HCT116 (cell line): ENCODE data around the gene SELENON. TPM values are rescaled to one million over a fixed set of nuclear protein-coding genes. Genes with fewer than 3 reads are reported as not detected.
A peak's percentile ranks its signal among the peaks of the same experiment; 100 is the strongest.

Experiments used
- ATAC-seq: fragments of 200-7000 bp; cut with Tn5 transposase; 2 replicates; pipeline ENCODE4 v1.9.1; 2020; ENCODE audit warnings: mild to moderate bottlenecking, moderate library complexity
- BruUV-seq: library from RNA; stranded (reverse); fragments of 400-500 nt; replicated peaks from 2 replicates; lab custom pipeline; 2021; lab: Mats Ljungman, UMichigan
- CTCF ChIA-PET: fragments of 300-600 bp; sonication (Branson Sonifier 250); formaldehyde crosslinking; loops from one replicate; lab custom pipeline; 2021; ENCODE audit warnings: antibody characterized with exemption; lab: Charles Lee
- POLR2A ChIA-PET: fragments of 300-600, 350-600 bp; sonication (Branson Sonifier 250); formaldehyde crosslinking; loops from one replicate; lab custom pipeline; 2021; ENCODE audit warnings: antibody characterized with exemption; lab: Charles Lee
- RAD21 ChIA-PET, 2 experiments: fragments of 300-600 bp; sonication (Branson Sonifier 250); formaldehyde crosslinking; loops; one replicate each; lab custom pipeline; 2023; ENCODE audit warnings: low total read pairs in 2 of 2; ENCODE audit not compliant: uncharacterized antibody in 2 of 2, unreplicated experiment in 2 of 2, low non-redundant PET in 1 of 2; lab: Charles Lee
- DNase-seq: peaks from one replicate; pipeline ENCODE4 v3.0.0-alpha.2; 2010; ENCODE audit warnings: low read depth, low spot score
- H2AFZ ChIP-seq: fragments of 200-600 bp; shearing (Covaris generic), sonication (generic); 2 replicates; pipeline ENCODE4 v1.6.1; 2017; ENCODE audit warnings: low read depth, mixed run types, mixed read lengths, antibody characterized with exemption, low read length; ENCODE audit not compliant: poor library complexity, severe bottlenecking
- H3K27ac ChIP-seq: 2 replicates; pipeline ENCODE4 v1.5.1; 2012; ENCODE audit warnings: low read depth, low read length
- H3K27me3 ChIP-seq: fragments of 200-600 bp; sonication (generic); 2 replicates; pipeline ENCODE4 v1.6.1; 2016; ENCODE audit warnings: mixed run types, low read length, mixed read lengths; ENCODE audit not compliant: insufficient read depth
- H3K36me3 ChIP-seq, 2 experiments: fragments of 200-500 bp in 1 of 2; fragments of 200-600 bp in 1 of 2; sonication (Bioruptor generic) in 1 of 2; sonication (generic) in 1 of 2; 2 replicates each; pipeline versions ENCODE4 v1.5.1 to v1.6.1; 2014 to 2016; ENCODE audit warnings: low read length in 2 of 2, inconsistent platforms in 1 of 2, mixed read lengths in 1 of 2, mixed run types in 1 of 2; ENCODE audit not compliant: insufficient read depth in 2 of 2, control insufficient read depth in 1 of 2
- H3K4me1 ChIP-seq, 2 experiments: fragments of 200-600 bp in 1 of 2; sonication (generic) in 1 of 2; 2 replicates each; pipeline versions ENCODE4 v1.5.1 to v1.6.1; 2012 to 2017; ENCODE audit warnings: low read length in 2 of 2, inconsistent platforms in 1 of 2, mild to moderate bottlenecking in 1 of 2, mixed read lengths in 1 of 2, mixed run types in 1 of 2, moderate library complexity in 1 of 2; ENCODE audit not compliant: insufficient read depth in 2 of 2, control insufficient read depth in 1 of 2
- H3K4me2 ChIP-seq: fragments of 200-600 bp; sonication (generic); 2 replicates; pipeline ENCODE4 v1.6.1; 2017; ENCODE audit warnings: mixed run types, low read length, mixed read lengths
- H3K4me3 ChIP-seq, 2 experiments: fragments of 200-600 bp in 1 of 2; sonication (generic) in 1 of 2; replicated peaks in 1 of 2; 2 replicates each; pipeline ENCODE4 v1.5.1; 2011 to 2016; ENCODE audit warnings: low read length in 2 of 2, control low read depth in 1 of 2, low read depth in 1 of 2, mild to moderate bottlenecking in 1 of 2, mixed read lengths in 1 of 2, mixed run types in 1 of 2
- H3K79me2 ChIP-seq: fragments of 200-600 bp; sonication (generic); 2 replicates; pipeline ENCODE4 v1.6.1; 2017; ENCODE audit warnings: mild to moderate bottlenecking, mixed run types, low read length, moderate library complexity, mixed read lengths; ENCODE audit not compliant: insufficient read depth
- H3K9ac ChIP-seq: fragments of 200-600 bp; sonication (generic); 2 replicates; pipeline ENCODE4 v1.6.1; 2016; ENCODE audit warnings: low read length, mixed read lengths
- H3K9me2 ChIP-seq: fragments of 200-600 bp; sonication (generic), shearing (Covaris generic); 2 replicates; pipeline ENCODE4 v1.6.1; 2017; ENCODE audit warnings: mixed run types, mild to moderate bottlenecking, moderate library complexity; ENCODE audit not compliant: insufficient read depth
- H3K9me3 ChIP-seq, 2 experiments: fragments of 200-500 bp in 1 of 2; fragments of 200-600 bp in 1 of 2; sonication (Bioruptor generic) in 1 of 2; sonication (generic) in 1 of 2; 2 replicates each; pipeline ENCODE4 v1.6.1; 2014 to 2017; ENCODE audit warnings: low read length in 2 of 2, mixed read lengths in 2 of 2, inconsistent platforms in 1 of 2, low read depth in 1 of 2, mild to moderate bottlenecking in 1 of 2, mixed run types in 1 of 2, moderate library complexity in 1 of 2; ENCODE audit not compliant: control insufficient read depth in 1 of 2, insufficient read depth in 1 of 2
- H4K20me1 ChIP-seq: fragments of 200-600 bp; sonication (generic), shearing (Covaris generic); 2 replicates; pipeline ENCODE4 v1.6.1; 2017; ENCODE audit warnings: mixed run types, mild to moderate bottlenecking, moderate library complexity; ENCODE audit not compliant: insufficient read depth
- CEBPB ChIP-seq: IDR thresholded peaks from 2 replicates; pipeline ENCODE4 v1.6.1; 2012; ENCODE audit warnings: low read depth
- EZH2 ChIP-seq: fragments of 200-600 bp; sonication (generic); IDR thresholded peaks from 2 replicates; pipeline ENCODE4 v1.6.1; 2017; ENCODE audit warnings: antibody characterized with exemption, mixed run types
- JUND ChIP-seq: IDR thresholded peaks from 2 replicates; pipeline ENCODE4 v1.6.1; 2012
- POLR2AphosphoS5 ChIP-seq: IDR thresholded peaks from 2 replicates; pipeline ENCODE4 v1.6.1; 2011; ENCODE audit warnings: mild to moderate bottlenecking, low read depth, low read length, moderate library complexity
- SP1 ChIP-seq: IDR thresholded peaks from 2 replicates; pipeline ENCODE4 v1.6.1; 2012; ENCODE audit warnings: low read depth
- SRF ChIP-seq: IDR thresholded peaks from 2 replicates; pipeline ENCODE4 v1.6.1; 2012; ENCODE audit warnings: low read depth
- ZFX ChIP-seq: fragments of 450-650 bp; IDR thresholded peaks from 2 replicates; pipeline ENCODE4 v1.6.1; 2017
- intact Hi-C: fragments of 100-400 bp; cut with micrococcal nuclease; formaldehyde crosslinking; loops from 2 replicates; pipeline ENCODE4 v1.10.0; 2022
- total RNA-seq: library from RNA; stranded (reverse); gene quantifications from one replicate; pipeline ENCODE4 v1.2.1, GENCODE V29; 2021; ENCODE audit not compliant: unreplicated experiment

The SELENON gene
- total RNA-seq, 1 experiment from 2014 or later: 85.1 TPM

- TF ChIP-seq SP1 (no peak; the same call in 1 of the 2 replicates), CEBPB (no peak), SRF (no peak), EZH2 (no peak), ZFX (0 out of 2 replicates have a peak, but pooled peaks have one; percentile 3), JUND (no peak)
Observed at GRCh38 chr1:25819491-25820246, 19.7 kb downstream of the SELENON start, which contains the start of gene MTFR1L (continued).

GRCh38 chr1:25820247-25821111, 20.5 kb downstream of the SELENON start:
- intact Hi-C loops: no loop called here
- Histone ChIP-seq H3K4me3 (peak overlapping the region; percentile 90 to 92), H3K27ac (peak overlapping the region; percentile 81), H3K79me2 (peaks cover 33% of the 10 kb centered on the region; the same call in 1 of the 2 replicates), H3K9me2 (no peaks in the 10 kb centered on the region), H2AFZ (no peak overlapping the region), H3K27me3 (no peaks in the 10 kb centered on the region), H3K4me1 (peaks cover 18 to 33% of the 10 kb centered on the region in 2 experiments; a peak in 3 of 4 replicates), H3K9ac (peak overlapping the region; percentile 86), H3K4me2 (peak overlapping the region; percentile 91), H3K36me3 (no peaks in the 10 kb centered on the region), H3K9me3 (no peaks in the 10 kb centered on the region), H4K20me1 (no peaks in the 10 kb centered on the region)
- ChIA-PET CTCF (interaction anchor here (0.6 to 1.0 kb wide), 2 partner anchors 16 to 184 kb away, joined by 3 to 7 read pairs; no protein-coding TSS in a partner anchor), POLR2A (interaction anchor here (0.6 to 1.0 kb wide), 2 partner anchors 37 to 177 kb away, joined by 3 to 4 read pairs; partner anchors contain the start of gene PAFAH2), RAD21 (no interaction called here)
- BruUV-seq: no TSS peak
- DNase-seq (no peak), ATAC-seq (peak; percentile 37)
- TF ChIP-seq POLR2AphosphoS5 (no peak; the same call in 1 of the 2 replicates), ZFX (peak; percentile 37; the same call in 1 of the 2 replicates)
